HG03565 (cell line): Measurements from ENCODE around the gene DOCK1.
"Not testable (repeated sequence)": the region's sequence is repeated elsewhere in the genome, so short reads cannot be mapped to it uniquely, and the experiment has no call there.

ENCODE experiments used
- ATAC-seq: cut with Tn5 transposase; IDR thresholded peaks from one replicate; pipeline ENCODE4 v1.9.1; 2021; ENCODE audit warnings: mild to moderate bottlenecking, moderate library complexity; ENCODE audit not compliant: unreplicated experiment

The DOCK1 gene

DNA sequence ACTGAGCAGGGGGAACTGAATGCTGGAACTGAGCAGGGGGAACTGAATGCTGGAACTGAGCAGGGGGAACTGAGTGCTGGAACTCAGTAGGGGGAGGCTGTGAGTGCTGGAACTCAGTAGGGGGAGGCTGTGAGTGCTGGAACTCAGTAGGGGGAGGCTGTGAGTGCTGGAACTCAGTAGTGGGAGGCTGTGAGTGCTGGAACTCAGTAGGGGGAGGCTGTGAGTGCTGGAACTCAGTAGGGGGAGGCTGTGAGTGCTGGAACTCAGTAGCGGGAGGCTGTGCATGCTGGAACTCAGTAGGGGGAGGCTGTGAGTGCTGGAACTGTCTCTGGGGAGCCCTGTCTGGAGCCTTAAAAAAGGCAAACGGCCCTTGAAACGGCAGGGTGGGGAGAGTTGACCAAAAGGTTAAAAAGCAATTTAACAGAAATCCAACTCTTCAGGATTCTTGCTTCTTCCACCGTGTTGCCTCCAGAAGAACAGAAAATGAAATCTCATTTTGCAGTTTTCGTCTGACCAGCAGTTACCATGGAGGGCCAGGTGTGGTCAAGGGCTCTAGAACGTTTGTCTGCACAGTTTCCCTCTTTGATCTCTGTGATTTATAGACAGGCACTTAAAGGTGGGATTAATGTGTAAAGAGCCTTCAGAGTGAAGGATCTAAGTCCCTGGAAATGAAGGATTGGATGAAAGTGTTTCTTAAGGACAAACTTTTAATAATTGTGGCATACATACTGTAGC, 19.1 kb downstream of the DOCK1 start:
- no peak for ATAC-seq

DNA sequence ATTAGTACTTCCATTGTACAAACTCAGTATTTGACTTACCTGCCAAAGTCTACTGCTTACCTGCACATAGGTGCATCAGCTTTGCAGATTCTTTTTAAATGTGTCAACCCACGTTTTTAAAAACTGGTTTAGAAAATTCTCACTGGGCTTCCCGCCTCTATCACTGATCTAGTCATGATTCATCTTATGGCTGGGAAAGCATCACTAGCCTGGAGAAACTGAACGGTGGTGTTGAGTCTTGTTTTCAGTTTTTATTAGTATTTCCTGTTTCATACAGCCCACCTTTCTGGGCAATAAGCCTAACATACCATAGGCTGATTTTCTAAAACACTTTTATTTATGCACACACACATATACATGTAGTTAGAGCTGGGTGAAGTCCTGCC, 19.7 kb downstream of the DOCK1 start:
- no peak for ATAC-seq

GRCh38 chr10:126926568-126926967, 21.3 kb downstream of the DOCK1 start:
- no peak for ATAC-seq

GRCh38 chr10:126927799-126928198, 22.6 kb downstream of the DOCK1 start:
- ATAC-seq, result no peak

DNA sequence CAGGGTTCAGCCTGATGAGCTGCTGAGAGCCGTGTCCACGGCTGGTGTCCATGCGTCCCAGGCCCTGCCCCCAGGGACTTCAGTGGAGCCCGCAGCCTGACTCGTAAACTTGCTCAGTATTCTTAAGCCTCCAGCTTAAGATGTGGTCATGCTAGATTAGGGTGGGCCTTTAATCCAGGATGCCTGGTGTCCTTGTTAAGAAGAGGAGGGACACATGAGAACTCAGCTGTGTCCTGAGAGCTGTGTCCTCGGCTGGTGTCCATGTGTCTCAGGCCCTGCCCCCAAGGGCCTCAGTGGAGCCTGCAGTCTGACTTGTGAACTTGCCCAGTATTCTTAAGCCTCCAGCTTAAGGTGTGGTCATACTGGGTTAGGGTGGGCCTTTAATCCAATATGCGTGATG, 23.0 kb downstream of the DOCK1 start:
- no peak for ATAC-seq

DNA sequence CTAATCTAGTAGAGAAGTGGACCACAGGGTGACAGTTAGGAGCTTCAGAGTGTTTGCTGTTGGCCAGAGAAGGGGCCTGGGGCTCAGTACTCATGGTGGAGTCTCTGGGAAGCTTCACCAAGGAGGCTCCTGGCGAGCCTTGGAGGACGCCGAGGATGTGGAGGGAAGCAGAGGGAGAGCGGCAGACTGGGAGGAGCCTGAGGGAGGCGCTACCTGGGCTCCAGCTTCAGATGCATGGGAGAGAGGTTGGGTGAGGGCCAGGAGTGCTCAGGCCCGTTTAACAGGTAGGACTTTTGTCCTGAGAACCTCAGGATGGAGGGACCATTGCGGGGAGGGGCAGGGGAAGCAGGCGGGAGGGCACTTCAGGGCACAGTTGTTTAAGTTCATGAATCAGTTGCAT, 24.2 kb downstream of the DOCK1 start:
- no peak for ATAC-seq

- ATAC-seq, result no peak
Observed at GRCh38 chr10:126930131-126930882, 25.1 kb downstream of the DOCK1 start.

DNA sequence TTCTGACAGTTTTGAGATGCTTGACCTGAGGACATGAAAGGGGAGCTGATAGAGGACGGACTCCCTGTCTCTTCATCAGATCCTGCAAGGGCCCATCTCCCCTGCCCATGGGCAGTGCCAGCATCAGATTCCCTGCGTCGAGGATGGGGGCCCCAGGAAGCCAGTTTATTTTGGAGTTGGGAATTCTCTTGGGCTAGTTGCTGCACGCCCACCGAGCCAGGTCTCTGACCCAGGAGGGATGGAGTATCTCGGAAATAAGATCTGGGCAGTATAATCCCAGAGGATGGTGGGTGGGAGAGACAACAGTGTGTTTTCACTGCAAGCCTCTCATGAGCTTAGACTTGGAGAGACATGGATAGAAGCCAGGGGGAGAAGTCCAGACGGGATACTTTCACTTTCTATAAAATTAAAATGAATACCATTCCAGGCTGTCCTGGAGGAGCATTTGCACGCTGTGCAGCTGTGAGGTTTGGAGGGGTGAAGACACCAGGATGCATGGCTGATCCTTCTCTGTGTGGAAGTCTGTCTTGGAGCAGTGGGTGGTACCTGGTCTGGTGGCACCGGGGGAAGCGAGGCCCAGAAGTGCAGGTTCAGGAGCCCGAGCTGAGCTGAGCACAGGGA, 25.8 kb downstream of the DOCK1 start:
- ATAC-seq, result no peak

DNA sequence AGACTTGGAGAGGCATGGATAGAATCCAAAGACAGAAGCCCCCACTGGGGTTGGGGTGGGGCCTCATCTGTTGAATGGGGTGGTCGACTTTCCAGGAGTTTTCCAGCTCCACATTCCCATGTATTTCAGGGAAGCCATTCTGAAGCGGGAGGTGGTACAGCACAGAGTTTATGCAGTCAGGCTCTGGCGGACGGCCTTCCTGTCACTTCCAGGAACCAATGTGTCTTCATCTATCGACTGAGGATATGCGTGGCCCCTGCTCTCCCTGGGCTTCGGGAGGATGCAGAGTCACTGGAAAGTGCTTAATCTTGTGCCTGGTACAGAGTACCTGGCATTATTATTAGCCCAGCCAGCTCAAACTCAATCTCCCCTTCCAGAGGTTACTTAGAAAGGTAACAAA, 26.3 kb downstream of the DOCK1 start:
- no peak for ATAC-seq

DNA sequence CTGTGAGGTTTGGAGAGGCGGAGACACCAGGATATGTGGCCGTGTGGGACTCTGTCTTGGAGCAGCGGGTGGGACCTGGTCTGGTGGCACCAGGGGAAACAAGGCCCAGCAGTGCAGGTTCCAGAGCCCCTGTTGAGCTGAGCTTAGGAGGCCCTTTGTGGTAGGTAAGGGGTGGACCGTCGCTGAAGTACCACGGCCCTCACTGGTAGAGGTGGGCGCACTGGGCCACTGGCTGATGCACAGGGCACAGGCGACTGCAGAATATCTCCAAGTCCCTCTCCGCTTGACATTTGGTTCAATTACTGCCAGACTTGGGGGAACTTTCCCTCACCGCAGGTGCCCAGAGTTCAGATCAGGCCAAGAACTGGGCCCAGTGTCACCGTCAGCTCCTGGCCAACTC, 27.3 kb downstream of the DOCK1 start:
- ATAC-seq, result no peak

DNA sequence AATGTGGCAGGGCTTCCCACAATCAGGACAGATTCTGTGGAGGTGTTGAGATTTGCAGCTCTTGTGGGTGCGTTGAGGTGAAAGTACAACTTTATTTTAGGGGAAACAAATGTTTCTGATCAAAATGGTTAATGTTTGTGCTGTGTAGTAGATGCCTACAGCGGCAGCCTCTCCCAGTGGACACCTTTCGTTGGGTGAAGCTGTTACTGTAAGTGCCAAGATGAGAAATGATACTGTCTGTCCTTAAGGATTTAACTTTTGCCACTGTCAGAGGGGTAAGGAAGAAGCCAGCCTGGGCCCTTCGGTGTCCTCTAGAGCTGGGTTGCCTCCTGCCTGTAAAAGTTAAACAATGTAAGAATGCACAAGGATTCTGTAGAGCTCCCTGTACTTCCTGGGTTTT, 27.9 kb downstream of the DOCK1 start:
- ATAC-seq, result no peak

DNA sequence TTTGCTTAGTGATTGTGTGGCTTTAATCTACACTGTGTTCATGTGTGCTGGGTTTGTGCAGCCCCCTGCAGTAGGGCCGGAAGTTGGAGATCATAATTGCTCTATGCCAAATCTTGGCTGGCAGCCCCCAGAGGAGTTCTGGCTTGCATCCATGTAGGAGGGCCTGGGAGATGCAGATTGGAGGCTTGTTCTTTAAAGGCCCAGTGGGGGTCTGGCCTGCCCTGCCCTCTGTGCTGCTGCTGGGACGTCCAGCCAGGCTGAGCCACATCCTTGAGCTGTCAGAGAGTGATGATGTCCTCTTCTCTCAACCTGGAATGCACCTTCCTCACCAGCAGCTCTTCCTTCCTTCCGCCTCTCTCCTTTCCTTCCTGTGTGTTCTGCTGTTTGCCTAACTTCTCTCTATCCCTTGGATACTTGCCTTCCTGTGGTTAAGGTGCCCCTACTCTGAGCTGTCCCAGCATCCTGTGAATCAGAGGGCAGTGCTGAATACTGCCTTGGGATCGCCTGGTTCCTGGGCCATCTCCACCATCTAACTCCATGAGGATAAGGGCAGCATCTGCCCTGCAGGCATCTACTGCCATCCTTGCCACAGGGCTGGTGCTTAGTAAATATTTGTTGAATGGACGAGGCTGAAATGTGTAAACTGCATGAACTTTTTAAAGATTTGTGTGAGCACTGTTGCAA, 30.2 kb downstream of the DOCK1 start:
- ATAC-seq, result no peak

- ATAC-seq, result no peak
Observed at GRCh38 chr10:126937026-126937425, 31.8 kb downstream of the DOCK1 start.

GRCh38 chr10:126938121-126938520, 32.9 kb downstream of the DOCK1 start:
- ATAC-seq, result not testable (repeated sequence)

- no peak for ATAC-seq
Observed at GRCh38 chr10:126939706-126940105, 34.5 kb downstream of the DOCK1 start.

DNA sequence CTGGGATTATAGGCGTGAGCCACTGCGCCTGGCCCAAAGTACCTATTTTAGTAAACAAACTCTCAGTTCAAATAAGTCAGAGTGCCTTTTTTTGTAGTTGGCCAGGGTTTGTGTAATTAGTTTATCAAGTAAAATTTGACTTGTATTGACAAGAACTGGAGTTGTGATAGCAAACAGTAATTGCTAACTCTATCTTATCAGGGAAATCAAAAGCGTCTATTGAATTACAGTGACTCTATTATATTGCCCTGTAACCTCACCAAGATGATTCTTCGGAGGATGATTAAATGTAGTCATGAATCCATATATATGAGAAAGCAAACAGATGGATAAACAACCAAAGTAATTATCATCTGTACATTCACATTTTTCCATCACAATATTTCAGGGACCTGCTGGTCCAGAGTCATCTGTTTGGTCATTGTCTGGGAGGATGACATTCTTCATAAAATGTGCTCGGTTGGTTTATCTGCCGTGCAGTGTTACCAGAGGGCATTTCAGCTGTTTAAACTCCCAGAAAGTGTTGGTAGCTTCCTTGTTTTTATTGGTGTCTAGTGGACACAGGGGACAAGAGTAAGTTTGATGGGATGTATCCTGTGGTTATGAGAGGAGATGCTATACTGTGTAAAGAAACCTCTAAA, 35.6 kb downstream of the DOCK1 start:
- ATAC-seq, result no peak

- ATAC-seq, result no peak
Observed at GRCh38 chr10:126944191-126944590, 39.0 kb downstream of the DOCK1 start.

DNA sequence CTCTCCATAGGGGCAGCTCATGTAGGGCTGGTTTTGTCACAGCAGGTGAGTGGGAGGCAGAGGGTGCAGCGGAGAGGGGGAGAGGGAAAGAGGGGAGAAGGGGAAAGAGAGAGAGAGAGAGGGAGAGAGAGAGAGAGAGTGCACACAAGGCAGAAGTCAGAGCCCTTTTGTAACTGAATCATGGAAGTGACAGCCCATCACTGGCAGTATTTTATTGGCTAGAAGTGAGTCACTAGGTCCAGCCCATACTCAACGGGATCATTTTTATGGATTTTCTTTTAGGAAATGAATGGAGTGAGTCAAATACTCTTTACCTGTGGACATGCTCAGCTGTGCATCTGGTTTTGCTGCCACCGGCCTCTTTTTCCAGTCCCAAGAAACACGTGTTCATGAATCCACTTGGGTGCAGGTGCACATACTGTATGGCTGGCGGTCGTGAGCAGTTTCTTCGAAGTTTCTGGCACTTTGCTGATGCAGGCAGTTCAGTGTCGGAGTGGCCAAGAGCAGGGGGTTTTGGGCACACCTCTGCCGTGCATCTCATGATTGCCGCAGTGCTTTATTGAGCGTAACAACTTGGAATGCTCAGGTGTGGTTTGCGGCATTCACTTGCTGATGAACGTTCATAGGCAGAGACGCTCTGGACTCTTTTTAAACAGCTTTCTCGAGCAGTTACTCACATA, 40.3 kb downstream of the DOCK1 start:
- no peak for ATAC-seq

DNA sequence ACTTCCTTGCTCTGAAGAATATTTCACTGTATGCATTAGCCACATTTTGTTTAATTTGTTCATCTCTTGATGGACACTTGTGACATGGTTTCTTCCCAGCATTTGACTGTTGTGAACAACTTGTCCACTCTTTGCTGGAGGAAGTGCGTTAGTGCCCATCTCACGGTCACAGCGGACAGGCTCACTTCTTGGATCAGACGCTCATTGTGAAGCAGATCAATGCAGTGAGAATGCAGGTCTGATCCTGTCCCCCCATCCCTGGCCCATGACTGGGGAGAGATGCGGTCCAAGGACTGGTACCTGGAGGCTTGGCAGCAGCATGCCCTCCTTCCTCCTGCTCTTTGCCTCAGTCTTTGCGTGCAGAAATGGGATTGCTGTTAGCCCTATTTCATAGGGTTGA, 41.5 kb downstream of the DOCK1 start:
- ATAC-seq, result no peak

DNA sequence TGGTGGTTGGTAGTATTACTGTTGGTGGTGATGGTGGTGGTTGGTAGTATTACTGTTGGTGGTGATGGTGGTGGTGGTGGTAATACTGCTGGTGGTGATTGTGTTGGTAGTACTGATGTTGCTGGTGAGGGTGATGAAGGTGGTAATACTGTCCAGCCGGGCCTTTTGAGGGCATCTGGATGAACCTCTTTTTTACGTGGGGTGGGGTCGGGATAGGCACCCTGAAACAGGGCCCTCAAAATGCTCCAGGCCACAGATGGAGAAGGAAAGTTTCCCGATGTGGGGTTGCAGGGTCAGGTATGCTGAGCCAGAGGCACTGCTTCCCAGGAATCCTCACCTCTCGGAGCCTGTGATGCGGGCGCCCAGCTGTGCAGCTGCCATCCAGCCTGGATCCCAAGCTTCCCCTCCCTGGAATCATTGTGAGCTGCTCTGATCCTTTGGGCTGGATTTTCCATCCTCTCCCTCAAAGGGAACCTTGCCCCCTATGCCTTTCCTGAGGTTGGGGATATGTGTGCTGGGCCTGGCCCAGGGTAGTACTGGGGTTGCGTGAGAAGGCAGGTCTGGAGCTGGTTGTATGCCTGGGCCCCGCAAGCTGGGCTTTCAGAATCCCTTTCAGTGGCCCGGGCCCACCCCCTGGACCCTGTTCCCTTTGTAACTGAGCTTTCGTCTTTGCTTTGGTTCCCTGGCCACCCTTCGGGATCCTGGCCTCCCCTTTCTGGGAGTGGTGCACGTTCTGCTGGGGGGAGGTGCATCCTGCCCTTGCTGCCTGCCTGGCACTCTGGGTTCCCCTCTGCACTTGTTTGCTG, 43.3 kb downstream of the DOCK1 start:
- ATAC-seq, result no peak
